Chondrocyte (in vitro differentiated cells): ENCODE measurements around the gene TMEM150A. TPM values are rescaled to one million over a fixed set of nuclear protein-coding genes. Genes with fewer than 3 reads are reported as not detected.

ENCODE experiments used
- DNase-seq: peaks from one replicate; pipeline ENCODE4 v3.0.0; 2021; ENCODE audit warnings: mixed read lengths, low spot score
- H3K27ac Mint-ChIP-seq: one replicate; pipeline ENCODE4 v1.8.0; 2021; ENCODE audit warnings: mild to moderate bottlenecking, moderate library complexity, mixed read lengths; ENCODE audit not compliant: unreplicated experiment
- H3K27me3 Mint-ChIP-seq: 2 replicates; pipeline ENCODE4 v1.8.0; 2021; ENCODE audit warnings: low read depth, mixed read lengths
- H3K36me3 Mint-ChIP-seq: 2 replicates; pipeline ENCODE4 v1.8.0; 2021; ENCODE audit warnings: low read depth, mixed read lengths
- H3K4me1 Mint-ChIP-seq: 2 replicates; pipeline ENCODE4 v1.8.0; 2021; ENCODE audit warnings: low read depth, mild to moderate bottlenecking, mixed read lengths
- H3K4me3 Mint-ChIP-seq: one replicate; pipeline ENCODE4 v1.8.0; 2021; ENCODE audit warnings: mild to moderate bottlenecking, moderate library complexity, mixed read lengths; ENCODE audit not compliant: unreplicated experiment
- H3K9me3 Mint-ChIP-seq: 2 replicates; pipeline ENCODE4 v1.8.0; 2021; ENCODE audit warnings: low read depth, mixed read lengths
- total RNA-seq: library from RNA; stranded (reverse); gene quantifications from 3 replicates; pipeline ENCODE4 v1.2.1, GENCODE V29; 2021
- TF ChIP-seq, protein P1 (sequence below): fragments of 200-600 bp; sonication (generic); IDR thresholded peaks from 2 replicates; pipeline ENCODE4 v1.5.0; 2021; ENCODE audit warnings: antibody characterized with exemption, mild to moderate bottlenecking, moderate library complexity

Gene TMEM150A
- total RNA-seq, 1 donor from 2014 or later, result 17.9 TPM

DNA sequence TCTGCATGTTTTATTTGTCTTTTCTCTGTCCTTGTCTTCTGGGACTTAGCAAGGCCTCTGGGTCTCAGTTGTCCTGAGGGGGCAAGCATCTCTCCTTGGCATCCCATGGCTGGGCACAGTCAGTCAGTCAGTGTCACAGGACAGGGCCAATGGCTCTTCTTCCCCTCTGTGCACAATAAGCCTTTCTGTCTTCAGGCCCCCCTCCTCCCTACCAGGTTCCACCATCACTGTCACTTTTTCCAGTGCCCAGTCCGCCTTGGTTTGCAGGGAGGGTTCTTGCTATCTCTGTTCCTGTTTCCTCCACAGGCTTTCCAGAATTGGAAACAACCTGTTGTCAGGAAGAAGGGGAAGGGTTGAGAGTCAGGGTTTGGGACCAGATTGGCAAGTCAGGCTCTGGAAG lies 20.0 kb downstream of the TMEM150A start:
- no peak overlapping the region for H3K4me3 Mint-ChIP-seq
- peaks cover 29% of the 10 kb centered on the region for H3K4me1 Mint-ChIP-seq
- TF ChIP-seq, protein P1, sequence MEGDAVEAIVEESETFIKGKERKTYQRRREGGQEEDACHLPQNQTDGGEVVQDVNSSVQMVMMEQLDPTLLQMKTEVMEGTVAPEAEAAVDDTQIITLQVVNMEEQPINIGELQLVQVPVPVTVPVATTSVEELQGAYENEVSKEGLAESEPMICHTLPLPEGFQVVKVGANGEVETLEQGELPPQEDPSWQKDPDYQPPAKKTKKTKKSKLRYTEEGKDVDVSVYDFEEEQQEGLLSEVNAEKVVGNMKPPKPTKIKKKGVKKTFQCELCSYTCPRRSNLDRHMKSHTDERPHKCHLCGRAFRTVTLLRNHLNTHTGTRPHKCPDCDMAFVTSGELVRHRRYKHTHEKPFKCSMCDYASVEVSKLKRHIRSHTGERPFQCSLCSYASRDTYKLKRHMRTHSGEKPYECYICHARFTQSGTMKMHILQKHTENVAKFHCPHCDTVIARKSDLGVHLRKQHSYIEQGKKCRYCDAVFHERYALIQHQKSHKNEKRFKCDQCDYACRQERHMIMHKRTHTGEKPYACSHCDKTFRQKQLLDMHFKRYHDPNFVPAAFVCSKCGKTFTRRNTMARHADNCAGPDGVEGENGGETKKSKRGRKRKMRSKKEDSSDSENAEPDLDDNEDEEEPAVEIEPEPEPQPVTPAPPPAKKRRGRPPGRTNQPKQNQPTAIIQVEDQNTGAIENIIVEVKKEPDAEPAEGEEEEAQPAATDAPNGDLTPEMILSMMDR, result no peak
- H3K36me3 Mint-ChIP-seq, result no peaks in the 10 kb centered on the region
- no peak overlapping the region for H3K27ac Mint-ChIP-seq
- H3K27me3 Mint-ChIP-seq, result peaks cover 3% of the 10 kb centered on the region
- no peaks in the 10 kb centered on the region for H3K9me3 Mint-ChIP-seq
- no peak for DNase-seq

DNA sequence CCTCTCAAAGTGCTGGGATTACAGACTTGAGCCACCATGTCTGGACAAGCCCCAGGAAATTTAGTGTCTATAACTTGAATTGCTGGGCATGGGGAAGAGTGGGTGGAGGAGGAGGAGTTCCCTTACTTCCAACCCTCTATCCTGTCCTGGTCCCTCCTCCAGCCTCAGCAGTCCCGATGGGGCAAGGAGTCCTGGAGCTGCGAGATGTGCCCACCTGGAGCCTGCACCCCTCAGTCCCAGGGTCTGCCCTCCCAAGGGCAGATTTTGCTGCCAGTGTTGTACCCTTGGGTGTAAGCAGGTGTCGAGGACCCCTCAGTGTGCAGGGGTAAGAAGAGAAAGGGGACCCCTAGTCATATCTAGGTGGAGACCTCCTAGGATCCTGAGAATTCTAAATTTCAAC lies 22.3 kb downstream of the TMEM150A start:
- H3K27ac Mint-ChIP-seq, result no peak overlapping the region
- no peaks in the 10 kb centered on the region for H3K36me3 Mint-ChIP-seq
- H3K4me1 Mint-ChIP-seq, result peaks cover 25% of the 10 kb centered on the region
- H3K27me3 Mint-ChIP-seq, result peaks cover 3% of the 10 kb centered on the region
- DNase-seq, result no peak
- TF ChIP-seq, protein P1, result no peak
- H3K9me3 Mint-ChIP-seq, result no peaks in the 10 kb centered on the region
- H3K4me3 Mint-ChIP-seq, result no peak overlapping the region

DNA sequence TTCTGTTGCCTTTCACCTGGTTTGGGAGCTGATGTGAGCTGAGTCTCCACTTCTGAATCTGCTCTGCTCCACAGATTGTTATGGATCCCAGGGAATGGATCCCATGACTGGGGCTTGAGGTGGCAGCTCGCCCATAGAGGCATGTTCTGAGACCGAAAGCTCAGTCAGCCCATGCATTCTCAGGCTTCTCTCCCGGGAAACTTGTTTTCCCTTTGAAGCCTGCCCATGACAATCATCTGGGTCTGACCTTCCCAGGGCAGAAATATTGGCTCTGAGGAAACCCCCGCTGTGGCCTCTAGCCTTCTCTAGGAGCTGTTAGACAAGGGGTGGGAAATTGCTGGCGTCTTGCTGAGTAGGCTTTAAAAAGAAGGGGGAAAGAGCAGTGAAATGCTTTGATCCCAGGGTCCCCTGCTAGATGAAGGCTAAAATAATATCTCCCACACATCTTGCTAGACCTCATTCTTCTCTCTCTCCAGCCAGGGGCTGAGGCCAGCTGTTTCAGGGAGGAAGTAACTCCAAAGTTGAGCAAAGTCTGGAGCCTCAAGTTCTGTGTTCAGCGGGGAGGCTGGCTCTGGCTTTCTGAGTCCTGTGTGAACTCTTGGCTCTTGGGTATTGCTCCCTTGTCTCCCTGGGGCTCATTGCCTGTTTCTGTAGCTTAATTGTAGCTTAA lies 23.1 kb downstream of the TMEM150A start:
- Mint-ChIP-seq H3K4me1 (peaks cover 20% of the 10 kb centered on the region), H3K9me3 (no peaks in the 10 kb centered on the region), H3K27me3 (peaks cover 3% of the 10 kb centered on the region), H3K4me3 (no peak overlapping the region), H3K36me3 (no peaks in the 10 kb centered on the region), H3K27ac (peak overlapping the region; percentile 58)
- TF ChIP-seq, protein P1, result no peak
- no peak for DNase-seq

DNA sequence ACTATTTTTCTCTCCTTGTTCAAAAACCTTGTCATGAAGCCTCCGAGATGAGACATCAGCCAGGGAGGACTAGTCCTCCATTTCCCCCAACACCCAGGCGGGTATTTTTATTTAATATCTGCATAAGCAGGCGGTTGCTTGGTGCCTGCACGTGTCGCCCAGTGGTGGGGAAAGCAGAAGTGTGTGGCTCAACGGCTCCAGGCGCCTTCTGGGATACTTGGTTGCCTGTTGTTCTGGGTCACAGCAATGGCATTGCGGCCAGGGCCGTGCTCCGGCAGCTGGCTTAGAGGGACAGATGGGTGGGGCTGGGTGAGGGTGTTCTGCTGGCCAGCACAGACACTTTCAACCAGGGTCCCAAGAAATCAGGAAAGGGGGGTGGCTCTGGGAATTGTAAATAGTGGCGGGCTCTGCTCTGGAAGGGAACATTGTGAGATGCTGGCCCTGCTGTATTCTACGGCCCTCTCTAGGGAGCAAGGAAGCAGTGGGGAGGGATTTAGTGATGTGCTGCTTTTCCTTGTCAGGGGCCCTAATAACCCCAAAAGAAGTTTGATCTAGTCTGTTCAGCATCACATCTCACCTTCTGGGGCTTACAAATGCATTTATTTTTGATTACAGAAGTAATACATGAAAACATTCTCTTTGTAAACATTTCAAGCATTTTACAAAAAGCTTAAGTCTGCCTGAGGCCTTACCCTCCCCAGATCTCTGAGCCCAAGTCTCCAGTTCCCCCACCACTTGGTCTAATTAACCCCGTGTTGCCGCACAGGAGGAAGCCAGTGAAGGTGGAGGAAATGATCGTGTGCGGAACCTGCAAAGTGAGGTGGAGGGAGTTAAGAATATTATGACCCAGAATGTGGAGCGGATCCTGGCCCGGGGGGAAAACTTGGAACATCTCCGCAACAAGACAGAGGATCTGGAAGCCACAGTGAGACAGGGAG lies 24.0 kb downstream of the TMEM150A start:
- H3K4me1 Mint-ChIP-seq, result peaks cover 20% of the 10 kb centered on the region
- no peaks in the 10 kb centered on the region for H3K36me3 Mint-ChIP-seq
- TF ChIP-seq, protein P1, result no peak
- H3K27me3 Mint-ChIP-seq, result peaks cover 3% of the 10 kb centered on the region
- no peaks in the 10 kb centered on the region for H3K9me3 Mint-ChIP-seq
- DNase-seq, result no peak
- H3K27ac Mint-ChIP-seq, result no peak overlapping the region
- no peak overlapping the region for H3K4me3 Mint-ChIP-seq

DNA sequence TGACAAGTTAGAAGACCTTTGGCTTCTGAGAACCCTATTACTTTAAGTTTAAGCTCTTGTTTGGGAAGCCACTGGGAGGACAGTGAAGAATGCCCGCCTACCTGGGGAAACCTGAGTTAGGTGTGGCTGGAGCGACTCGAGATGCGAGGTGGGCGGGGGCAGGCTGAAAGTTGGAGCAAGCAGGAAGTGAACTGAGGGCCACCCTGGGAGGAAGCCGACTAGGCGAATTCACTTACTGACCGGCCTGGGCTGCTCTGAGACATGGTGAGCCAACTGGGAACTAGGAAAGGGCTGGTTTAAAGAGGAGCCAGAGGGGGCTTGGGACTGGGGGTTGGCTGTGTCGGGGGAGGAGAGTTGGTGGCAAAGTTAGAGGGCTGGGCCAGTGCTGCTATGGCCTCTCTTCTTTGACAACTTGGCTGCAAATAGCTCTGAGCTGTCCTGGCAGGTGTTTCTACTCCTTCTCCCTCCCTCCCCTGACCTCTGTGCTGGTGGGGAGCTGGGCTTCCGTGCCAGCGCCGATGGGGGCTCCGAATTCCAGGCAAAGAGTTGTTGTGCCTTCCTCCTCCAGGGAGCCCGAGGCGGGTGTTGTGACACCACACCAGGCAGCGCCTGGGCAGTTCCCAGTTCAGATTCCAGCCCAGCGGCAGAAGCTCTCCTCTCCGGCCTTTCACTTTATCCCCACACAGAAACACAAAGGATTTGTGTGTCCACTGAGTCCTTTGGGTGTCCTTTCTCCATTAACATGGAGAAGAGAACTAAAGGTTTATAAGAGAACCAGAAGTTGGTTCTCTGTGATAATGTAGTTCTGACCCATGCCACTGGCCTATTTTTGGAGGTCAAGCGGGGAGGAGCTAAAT lies 24.9 kb downstream of the TMEM150A start, which contains the start of gene VAMP8:
VAMP8 (plus strand) TSS at position 201 of the 857 bp plus-strand sequence; CDS start at position 262, 61 bp downstream.
- Mint-ChIP-seq H3K4me3 (no peak within 1 kb of the TSS), H3K9me3 (no peaks in the 10 kb centered on the region), H3K27me3 (peaks cover 5% of the 10 kb centered on the region), H3K36me3 (no peaks in the 10 kb centered on the region), H3K27ac (peak within 1 kb of the TSS; percentile 49), H3K4me1 (peaks cover 20% of the 10 kb centered on the region)
- no peak for DNase-seq
- TF ChIP-seq, protein P1, result no peak
